HG03432 (cell line): ENCODE measurements around the gene DIP2C.
"Not testable (repeated sequence)": the region's sequence is repeated elsewhere in the genome, so short reads cannot be mapped to it uniquely, and the experiment has no call there.

Experiments used
- ATAC-seq: cut with Tn5 transposase; IDR thresholded peaks from one replicate; pipeline ENCODE4 v1.9.1; 2021; ENCODE audit warnings: mild to moderate bottlenecking, moderate library complexity; ENCODE audit not compliant: unreplicated experiment

The DIP2C gene

DNA sequence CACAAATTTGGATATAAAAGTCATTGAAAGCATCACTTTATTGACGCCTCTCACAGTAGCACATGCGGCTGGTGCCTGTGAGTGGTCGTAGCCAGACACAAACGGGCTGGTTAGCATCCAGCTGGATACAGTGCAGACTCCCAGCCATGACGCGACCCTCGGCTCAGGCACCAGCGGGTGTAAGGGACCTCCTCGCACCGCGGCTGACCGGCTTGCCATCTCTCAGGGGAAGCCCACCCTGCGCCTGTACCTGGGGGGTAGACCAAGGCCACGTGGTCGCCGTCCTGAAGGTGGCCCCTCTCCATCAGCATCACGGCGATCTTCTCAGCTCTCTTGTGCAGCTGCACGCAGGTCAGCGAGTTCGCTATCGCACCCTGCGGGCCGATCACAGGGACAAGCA lies 340.4 kb downstream of the DIP2C start:
- ATAC-seq = no peak

DNA sequence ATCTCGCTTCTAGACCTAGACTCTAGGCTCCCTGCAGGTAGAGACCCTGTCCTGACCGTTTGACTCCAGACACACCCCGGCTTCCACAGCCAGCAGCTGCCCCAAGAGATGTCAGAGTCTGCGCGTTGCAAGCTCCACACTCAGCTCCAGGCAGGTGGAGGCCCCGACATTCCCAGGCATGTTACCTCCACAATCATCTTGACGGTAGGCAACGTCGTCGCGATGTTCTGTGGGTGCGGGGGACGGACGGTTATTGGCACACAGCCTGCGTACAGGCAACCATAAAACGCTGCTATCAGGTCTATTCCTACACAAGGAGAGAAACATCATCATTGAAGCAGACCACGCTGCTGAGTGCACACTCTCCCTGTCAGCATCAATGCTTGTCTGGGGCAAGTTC lies 341.0 kb downstream of the DIP2C start:
- no peak for ATAC-seq

DNA sequence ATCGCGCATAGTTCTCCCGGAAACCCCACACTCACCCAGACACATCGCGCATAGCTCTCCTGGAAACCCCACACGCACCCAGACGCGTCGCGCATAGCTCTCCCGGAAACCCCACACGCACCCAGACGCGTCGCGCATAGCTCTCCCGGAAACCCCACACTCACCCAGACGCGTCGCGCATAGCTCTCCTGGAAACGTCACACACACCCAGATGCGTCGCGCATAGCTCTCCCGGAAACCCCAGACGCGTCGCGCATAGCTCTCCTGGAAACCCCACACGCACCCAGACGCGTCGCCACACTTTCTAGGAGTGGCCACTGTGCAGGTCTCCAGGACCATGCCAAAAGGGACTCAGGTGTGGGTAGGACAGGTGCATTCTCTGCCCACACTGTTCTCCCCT lies 341.7 kb downstream of the DIP2C start:
- ATAC-seq = not testable (repeated sequence)

DNA sequence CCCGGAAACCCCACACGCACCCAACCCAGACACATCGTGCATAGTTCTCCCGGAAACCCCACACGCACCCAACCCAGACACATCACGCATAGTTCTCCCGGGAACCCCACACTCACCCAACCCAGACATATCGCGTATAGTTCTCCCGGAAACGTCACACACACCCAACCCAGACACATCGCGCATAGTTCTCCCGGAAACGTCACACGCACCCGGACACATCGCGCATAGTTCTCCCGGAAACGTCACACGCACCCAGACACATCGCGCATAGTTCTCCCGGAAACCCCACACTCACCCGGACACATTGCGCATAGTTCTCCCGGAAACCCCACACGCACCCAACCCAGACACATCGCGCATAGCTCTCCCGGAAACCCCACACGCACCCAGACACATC lies 342.3 kb downstream of the DIP2C start:
- ATAC-seq = not testable (repeated sequence)

DNA sequence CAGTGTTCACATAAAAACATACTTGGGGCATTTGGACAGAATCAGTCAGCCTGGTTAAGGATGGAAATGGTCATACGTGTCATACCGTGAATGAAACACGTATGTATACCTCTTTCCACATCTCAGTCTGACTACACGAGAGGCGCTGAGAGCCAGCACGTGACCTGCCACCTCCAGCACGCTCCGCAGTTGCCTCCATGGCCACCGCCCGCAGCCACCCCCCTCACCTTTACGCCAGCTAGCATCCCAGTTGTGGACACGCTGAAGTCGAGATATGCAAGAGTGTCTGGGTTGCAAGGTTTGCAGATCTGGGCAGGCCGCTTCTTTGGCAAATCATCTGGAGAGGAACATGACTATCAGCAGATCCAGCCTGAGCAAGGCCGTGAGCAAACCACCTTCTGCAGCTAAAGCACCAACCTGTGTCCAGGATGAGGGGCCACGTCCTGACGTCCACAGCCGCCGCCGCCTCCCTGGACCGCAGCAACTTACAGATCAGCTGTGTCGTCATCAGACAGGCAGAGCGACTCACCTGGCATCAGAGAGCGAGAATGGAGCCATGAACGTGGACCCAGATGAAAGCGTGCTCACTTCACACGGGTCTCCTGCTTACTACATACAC lies 344.8 kb downstream of the DIP2C start:
- no peak for ATAC-seq

DNA sequence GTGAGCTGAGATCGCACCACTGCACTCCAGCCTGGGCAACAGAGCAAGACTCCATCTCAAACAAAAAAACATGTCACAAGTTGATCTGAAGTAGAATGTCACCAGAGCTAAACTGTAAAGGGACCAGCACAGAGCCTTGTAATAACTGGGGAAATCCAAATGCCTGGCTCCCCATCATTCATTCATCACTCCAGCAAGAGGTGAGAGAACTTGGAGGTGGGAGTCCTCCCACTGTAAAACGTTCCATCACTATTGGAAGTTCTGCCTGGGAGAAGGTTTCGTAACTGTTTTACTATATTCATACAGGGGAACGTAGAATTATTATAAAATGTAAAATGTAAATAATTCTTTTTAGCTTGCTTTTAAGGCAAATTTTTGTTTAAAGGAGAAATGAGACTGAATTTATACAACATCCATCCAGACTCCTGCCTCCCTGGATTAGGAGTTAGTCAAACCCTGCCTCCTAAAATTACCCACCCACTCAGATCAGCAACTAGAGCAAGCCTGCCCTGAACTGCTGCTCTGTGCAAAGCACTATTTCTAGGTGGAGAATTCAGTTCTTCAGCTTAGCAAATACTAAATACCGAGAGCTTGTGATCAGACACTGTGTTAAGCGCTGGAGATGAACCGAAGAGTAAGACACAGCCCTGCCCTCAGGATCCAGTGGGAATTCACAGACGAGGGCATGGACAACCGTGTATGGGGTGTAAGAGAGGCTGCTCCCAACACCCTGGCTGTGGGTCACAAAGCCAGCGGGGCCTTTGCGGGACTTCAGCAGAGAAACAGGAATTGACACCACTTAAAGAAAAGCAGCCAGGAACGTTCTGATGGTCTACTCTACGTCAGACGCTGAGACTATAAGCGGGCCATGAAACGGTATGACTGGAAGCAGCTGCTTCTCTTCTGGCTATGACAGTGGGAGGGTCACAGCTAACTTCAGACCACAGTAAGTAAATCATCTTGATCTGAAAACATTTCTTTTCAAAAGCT lies 345.9 kb downstream of the DIP2C start:
- no peak for ATAC-seq

DNA sequence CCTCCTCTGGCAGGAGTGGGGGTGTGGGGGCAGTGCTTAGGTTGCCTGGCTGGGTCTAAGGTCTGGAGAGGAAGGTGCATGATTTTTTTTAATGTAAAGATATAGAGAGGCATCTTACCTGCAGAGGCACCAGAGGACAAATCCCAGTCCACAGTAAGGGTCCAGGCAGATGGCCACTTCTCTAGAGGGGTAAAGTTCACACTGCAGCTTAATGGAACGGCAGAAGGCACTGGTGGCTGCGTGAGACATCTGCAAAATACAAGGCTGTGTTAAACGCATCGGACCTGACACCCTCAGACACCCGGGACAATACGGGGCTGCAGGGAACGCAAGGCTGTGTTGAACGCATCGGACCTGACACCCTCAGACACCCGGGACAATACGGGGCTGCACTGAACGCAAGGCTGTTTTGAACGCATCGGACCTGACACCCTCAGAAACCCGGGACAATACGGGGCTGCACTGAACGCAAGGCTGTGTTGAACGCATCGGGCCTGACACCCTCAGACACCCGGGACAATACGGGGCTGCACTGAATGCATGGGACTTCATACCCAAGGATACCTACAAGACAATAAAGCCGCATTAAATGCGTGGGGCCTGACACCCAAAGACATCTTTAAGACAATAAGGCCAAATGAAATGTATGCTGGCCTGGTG lies 348.3 kb downstream of the DIP2C start:
- ATAC-seq = no peak

DNA sequence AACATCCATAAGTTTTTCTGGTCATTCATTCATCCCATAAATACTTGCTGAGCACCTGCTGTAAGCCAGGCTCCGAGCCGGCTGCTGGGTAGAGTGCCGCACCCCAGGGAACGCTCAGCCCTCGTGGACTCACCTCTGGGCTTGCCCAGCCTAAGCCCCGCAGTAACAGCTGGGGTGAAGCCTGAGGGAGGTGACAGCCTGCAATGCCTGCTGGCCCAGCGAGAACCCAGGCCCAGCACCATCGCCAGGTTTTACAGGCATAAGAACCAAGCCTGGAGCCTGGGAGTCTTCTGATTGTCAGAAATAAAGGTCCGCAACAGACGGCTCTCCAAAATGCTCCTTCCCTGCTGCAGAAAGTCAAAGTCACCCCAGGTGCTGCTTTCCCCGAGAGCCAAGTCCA lies 348.8 kb downstream of the DIP2C start:
- ATAC-seq = no peak

DNA sequence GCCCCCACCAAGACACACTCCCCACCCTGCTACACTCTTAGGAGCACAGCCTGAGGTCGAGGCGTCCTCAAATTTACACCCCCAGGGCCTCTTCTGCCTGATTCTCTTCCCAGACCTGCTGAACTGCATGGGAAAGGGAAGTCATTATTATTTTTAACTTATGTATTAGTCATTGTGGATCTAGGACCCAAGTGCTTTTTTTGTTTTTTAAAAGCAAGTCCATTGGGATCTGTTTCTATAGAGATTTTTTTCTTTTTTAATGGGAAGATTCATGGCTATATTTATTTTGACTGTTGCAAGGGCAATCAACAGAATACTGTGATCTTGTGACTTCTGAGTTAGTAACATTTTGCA lies 350.5 kb downstream of the DIP2C start:
- ATAC-seq = no peak

DNA sequence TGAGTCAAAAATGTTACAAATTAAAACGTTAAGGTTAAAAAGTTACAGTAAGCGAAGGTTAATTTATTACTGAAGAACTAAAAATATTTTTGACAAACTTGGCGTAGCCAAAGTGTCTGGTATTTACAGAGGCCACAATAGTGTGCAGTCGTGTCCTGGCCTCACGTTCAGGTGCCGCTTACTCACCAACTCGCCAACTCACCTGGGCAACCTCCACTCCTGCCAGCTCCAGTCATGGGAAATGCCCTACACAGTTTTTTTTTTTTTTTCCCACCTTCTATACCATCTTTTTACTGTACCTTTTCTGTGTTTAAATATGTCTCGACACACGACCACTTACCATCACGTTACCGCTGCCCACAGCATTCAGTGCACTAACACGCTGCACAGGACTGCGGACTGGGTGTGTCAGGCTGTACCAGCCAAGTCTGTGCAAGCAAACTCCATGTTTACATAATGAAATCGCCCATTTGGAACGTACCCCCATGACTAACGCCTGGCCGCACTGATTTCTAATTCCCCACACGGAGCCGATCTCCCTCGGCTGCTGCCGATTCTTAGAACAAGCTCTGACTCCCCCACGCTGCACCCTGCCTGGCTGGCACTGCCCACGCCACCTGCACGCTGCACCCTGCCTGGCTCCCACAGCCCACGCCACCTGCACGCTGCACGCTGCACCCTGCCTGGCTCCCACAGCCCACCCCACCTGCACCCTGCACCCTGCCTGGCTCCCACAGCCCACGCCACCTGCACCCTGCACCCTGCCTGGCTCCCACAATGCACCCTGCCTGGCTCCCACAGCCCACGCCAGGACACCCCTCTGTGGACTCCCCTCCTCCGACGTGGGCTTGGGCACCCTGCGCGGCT lies 351.1 kb downstream of the DIP2C start:
- no peak for ATAC-seq

DNA sequence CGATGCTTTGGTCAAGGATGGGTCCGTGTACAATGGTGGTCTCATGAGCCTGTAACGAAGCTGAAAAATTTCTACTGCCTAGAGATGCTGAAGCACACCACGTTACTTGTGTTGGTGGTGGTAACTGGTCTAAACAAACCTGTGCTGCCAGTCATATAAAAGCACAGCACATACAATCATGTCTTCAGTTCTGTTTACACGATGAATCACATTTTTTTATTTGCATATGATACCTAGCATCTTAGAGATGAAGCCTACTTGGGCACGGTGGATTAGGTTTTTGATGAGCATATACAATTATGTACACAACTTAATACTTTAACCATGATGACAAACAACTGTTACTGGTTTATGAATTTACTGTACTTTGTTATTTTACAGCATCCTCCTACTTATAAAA lies 353.2 kb downstream of the DIP2C start:
- ATAC-seq = no peak

DNA sequence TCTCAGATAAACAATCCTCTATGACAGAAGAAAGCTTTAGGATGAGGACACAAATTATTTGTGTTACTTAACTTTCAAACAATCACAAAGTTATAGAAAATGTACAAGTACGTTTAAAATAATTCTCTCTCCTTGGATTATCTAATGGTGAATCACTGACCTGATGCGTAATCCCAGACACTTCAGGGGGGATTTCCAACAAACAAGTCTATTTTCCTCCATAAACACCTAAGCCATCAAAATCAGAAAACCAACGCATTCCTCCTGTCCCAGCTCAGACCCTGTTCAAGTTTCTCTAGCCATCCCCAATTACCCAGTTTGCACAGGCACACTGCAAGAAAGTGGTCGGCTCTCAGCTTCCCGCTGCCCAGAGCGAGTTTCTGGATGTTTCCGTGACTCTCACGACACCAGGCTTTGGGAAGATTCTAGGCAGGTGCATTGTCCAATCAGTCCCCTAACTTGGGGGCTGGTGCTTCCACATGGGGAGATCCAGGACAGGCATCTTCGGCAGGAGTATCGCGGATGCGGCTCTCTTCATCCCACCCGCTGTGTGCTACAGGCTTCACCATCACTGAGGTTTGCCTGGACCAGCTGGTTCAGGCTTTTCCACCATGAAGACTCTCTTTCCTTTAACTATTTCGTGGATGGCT lies 354.2 kb downstream of the DIP2C start:
- ATAC-seq = no peak

DNA sequence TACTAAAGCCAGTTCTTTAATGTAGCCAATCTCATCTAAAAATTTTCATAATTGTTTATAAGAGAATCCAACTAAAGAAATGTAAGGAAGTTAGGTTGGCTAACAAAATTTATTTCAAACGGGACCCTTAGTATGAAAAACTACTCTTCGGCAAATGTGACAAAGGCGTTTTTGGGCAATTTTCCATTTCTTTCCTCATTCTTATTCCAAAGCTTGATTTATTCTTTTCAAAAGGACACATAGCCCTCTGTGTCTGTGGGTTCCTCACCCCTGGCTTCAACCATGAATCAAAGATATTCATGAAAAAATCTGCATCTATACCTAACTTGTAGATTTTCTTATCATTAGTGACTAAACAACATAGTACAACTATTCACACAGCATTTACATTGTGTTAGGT lies 358.3 kb downstream of the DIP2C start:
- no peak for ATAC-seq

DNA sequence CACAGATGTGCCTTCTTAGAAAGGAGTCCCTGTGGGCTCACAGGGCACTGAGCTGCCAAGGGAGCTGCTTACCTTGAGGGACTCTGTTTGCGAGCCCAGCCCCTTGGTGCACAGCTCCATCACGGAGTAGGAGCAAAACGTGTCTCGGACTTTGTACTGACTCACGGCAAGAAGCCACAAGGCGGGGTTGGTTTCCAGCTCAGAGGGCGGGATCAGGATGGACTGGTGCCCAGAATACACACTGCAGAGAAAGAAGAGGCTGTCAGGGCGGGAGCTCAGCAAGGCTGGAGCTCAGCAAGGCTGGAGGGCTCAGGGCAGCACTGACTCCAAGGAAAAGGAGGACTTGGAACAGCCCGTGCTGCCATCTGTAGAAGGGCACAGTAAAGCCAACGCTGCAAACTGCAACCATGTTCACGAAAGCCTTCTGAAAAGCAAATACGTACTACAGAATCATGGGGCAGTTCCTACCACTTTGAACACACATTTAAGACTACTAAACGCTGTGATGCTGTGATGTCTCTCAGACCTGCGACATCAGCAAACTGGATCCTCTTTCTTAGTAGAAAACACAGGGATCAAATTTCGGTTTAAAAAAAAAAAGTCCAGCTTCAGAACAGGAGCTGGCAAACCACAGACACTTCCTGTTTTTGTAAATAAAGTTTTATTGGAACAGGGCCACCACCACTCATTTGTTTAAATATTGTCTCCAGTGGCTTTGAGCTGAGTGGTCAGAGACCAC lies 359.9 kb downstream of the DIP2C start:
- no peak for ATAC-seq

DNA sequence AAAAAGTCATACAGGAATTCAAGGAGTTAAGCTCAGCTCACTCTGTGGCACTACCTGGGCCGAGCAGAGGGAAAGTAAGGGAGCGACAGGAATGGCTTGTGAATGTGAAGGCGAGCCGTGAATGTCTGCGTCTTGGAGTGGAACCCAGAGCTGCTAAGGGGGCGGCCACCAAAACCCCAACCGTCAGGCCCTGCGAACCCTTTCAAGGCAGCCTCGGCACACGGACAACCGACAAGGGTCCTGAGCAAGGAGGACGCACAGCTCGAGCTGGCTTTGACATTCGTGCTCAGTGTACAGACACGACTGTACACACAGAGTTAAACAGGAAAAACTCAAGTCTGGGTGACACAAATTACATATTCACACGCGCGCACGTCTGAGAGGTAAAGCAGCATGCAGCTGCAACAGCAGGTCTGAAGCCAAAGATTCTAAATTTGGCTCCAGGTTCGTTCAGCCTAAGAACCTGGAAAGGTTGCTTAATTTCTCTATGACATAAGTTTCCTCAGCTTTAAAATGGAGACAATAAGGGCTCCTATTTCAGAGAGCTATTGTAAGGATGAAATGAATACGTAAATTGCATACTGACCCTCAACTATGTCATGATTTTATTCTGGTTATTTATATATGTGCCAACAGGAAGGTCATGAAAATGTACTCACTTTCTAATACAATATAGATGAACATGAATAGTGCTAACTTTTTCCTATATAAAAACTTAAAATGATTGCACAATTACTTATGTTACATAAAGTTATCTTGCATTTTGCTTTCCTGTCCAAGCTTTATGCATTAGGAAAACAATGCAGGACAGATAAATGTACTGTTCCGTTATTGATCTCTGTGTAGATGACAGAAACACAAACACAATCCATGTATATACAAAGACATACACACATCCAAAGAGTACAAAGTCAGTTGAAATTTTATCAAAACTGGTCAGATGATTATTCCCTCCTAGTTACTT lies 361.3 kb downstream of the DIP2C start:
- no peak for ATAC-seq

DNA sequence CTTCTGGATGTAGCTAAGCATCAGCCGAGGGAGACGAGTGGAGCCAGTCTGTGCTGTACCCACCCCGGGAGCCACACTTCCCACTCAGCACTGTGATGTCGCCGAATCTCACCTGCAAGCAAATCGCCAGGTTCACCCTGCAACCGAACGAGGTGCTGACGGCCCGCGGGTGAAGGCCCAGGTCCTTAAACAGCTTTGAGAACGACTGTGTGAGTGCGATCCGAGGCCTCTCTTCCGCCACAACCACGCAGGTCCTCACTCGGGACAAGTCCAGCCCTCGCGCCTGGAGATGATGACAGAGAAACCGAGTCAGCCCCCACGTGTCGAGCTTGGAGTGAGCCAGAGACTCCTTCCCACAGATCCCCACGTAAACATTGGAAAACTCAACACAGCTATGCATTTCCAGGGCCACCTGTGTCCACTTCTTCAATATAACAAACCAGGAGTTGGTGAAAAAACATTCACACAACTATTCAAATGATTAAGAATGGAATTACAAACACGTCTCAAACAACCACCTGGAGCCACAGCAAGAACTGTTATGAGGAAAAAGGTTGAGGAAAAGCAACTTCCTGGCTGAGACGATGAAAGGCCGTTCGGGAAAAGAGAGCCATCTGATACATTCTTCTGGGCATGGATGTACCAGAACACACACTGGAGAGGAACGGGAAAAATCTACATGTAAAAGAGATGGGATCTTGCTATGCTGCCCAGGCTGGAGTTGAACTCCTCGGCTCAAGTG lies 362.4 kb downstream of the DIP2C start:
- ATAC-seq = no peak

DNA sequence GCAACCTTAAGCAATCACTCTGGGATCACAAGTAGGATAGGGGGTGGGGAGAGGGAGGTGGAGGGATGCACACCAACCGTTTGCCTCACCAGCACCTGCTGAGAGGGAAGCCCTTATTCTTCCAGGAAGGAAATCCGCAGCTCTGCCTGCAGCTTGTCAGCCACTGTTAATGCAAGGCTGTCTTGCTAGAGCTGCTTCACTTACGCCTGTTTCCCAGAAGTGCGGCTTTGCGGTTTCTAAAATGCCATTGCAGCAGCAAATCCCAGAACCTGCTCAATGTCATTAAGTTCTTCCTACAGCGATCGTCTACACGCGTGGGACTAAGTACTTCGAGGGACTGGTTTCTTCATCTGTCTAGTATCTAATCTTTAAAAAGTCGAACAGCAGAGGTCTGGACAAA lies 363.1 kb downstream of the DIP2C start:
- ATAC-seq = no peak

DNA sequence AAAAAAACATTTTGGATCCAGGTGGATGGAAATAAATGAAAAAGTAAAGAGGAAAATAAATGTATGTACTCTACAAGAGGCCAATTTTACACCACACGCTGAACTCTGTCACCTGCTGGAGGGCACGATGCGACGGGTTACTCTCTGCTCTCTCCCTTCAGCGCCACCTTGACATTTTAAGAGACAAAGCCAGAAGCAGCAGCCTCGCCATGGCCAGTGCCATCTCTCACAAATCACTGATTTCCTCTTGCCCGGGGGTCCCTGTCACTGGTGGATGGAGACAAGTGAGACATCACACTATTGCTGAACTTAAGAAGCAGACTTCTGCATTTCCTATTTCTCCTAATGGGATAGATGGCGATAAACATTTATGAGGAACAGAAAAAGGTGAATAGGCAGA lies 364.2 kb downstream of the DIP2C start:
- no peak for ATAC-seq
